HG02981 (cell line): ENCODE data around the gene HHLA2.
A peak's percentile ranks its signal among the peaks of the same experiment; 100 is the strongest.

Experiments used
- ATAC-seq: cut with Tn5 transposase; IDR thresholded peaks from one replicate; pipeline ENCODE4 v1.9.1; 2021; ENCODE audit warnings: mild to moderate bottlenecking, moderate library complexity; ENCODE audit not compliant: unreplicated experiment

HHLA2 gene

DNA sequence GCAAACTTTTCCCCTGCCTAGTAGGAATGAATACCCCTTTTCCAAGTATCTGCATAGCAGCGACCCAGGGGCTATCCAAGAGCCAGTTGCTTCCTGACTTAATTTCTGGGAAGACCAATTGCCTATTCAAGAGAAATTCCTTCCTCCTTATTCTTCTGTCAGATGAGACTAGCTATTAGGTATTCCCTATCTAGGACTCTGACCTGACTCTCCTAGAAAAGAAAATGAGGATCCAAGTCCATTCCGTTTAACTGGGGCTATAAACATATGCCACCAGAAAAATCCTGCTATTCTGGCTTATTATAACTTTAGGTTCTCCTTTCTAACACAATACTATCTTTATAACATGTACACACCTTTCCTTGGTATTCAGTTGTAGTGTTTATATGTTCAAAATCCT, 1.7 kb downstream of the HHLA2 start:
- ATAC-seq, result no peak

DNA sequence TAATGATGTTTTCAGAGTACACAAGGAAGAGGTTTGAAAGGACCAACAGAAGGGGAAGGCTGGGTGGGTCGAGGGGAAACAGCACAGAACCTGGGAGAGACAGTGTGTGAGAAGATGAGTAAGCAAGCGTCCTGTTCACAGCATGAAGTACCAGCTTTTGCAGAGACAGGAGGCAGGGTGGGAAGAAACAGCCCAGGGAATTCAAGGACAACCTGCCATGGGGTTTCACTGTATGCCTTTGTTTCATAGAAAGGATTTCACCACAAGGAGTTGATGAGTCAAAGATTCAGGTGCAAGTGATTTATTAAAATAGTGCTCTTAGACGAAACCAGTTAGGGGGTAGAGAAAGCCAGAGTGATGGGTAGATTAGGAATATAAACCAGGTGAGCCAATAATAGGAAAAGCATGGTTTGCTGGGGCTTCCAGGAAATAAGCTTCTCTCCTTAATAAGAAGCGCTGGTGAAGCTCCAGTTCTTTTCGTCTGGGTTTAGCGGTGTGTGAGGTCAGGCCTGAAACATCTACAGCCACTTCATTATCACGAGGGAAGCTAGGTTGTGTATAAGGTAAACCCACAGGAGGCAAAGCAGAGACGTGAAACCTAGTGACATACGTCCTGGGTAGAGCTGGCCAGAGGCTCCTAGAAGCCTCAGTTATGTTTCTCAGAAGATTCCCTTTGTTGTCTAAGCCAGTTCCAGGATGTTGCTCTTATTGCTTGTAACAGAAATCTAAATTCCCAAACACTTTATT, 3.9 kb downstream of the HHLA2 start:
- no peak for ATAC-seq

- peak; percentile 59 for ATAC-seq
Observed at GRCh38 chr3:108301695-108302404, 5.5 kb downstream of the HHLA2 start.

GRCh38 chr3:108302570-108302969, 6.2 kb downstream of the HHLA2 start:
- no peak for ATAC-seq

- no peak for ATAC-seq
Observed at GRCh38 chr3:108305484-108306172, 9.3 kb downstream of the HHLA2 start.

- no peak for ATAC-seq
Observed at GRCh38 chr3:108311797-108312196, 15.4 kb downstream of the HHLA2 start.

DNA sequence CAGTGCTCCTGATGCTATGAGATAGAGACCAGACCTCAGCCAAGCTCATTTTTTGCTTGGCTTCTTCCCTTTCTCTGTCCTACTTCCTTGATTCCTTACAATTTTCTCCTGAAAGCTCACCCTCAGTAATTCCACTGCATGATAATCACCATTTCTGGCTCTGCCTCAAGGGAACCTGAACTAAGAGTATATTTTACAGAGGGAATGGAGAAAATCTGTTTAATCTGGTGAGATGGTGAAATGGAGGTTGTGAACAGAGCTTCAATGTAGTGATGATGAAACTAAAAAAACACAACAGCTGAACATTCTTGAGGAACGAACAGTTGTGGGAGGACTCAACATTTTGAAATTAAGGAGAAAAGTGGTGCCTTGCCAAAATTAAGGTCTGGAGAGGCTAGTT, 16.3 kb downstream of the HHLA2 start:
- ATAC-seq, result no peak

DNA sequence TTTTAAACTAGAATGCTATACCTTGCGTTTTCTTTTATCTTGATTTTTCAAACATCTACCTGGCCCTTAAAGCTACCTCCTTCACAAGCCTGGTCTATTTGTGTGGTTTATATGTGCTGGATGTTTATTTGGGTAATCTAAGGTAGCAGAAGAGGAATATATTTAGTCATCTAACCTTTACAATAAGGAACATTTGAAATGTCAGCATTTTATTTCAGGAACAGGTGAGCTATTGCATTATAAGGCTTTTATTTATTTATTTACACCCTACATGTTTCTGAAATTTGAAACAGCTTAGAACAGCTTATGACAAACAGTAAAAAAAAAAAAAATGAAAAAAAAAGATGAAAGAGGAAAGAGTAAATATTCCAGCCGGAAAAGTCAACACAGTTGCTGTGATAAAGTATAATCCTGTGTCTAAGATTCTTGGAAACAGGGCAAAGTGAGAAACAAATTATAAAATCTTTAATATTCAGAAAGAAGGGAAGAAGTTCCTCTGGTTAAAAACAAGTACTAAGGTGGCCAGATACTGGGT, 19.5 kb downstream of the HHLA2 start:
- ATAC-seq, result no peak

DNA sequence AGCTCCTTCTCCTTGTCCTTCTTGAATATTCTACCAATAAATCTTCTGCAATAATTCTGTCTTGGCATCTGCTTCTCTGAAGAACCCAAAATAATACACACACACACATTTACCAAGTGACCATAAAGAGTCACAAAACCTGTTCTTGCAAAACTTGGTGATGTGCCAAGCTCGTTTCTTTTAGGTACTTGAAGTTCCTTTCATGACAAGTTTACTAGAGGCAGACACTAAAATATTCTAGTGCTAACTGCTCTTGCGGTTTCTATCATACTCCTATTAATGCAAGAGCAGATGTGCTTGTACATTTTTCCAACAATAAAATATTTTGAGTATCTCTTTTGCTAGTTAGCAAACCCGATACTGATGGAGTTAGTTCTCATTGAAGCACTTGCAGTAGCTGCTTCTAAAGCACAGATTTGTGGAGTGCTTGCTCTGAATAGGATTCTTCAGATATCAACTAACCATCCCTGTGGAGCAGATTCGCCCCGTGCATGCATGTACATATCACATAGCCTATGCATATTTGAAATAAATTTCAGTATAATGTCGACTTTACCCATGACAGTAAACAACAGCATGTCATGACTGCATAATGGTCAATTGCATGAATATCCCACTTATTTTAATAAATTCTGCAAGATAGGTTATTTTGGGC, 23.2 kb downstream of the HHLA2 start:
- ATAC-seq, result no peak

DNA sequence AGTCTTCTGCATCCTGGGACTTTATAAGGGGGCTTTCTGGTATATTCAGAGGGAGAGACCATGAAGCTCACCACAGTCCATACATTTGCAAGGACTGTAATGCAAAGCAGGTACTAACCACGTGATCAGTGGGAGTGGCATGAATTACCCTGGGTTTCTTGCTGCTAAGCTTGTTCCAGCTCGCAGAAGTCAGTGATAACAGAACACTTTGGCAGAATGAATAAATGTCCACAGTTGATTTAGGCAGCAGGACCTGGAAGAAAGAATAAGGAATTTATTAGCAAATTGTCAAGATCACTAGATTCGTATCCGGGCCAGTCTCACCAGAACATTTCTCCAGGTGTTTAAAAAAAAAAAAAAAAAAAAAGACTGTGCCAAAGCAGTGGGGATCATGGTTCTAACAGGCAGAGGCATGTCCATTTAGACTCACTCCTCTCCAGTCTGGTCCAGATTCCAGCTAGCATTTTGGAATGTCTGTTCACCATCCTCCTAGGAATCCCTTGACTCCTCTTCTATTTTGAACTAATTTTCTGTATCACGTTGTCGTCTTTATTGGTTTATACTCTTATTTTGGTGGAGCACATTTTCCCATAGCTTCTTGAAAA, 24.5 kb downstream of the HHLA2 start:
- ATAC-seq, result no peak

GRCh38 chr3:108322352-108322751, 26.0 kb downstream of the HHLA2 start:
- no peak for ATAC-seq

DNA sequence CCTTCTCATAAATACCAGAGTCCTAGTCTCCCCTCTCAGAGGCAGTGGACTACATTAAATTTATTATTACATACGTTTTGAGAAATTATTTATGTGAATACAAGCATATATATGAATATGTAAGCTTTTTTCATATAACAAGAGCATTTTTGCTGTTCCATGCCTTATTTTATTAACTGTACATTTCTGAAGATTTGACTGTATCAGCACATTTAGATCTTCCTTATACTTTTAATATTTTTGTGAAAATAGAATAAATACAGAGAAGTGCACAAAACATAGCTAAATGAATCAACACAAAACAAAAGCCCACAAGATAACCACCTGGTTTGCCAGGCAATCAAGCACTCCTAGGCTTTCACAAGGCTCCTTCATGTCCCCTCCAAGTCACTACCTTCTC, 27.8 kb downstream of the HHLA2 start:
- no peak for ATAC-seq

DNA sequence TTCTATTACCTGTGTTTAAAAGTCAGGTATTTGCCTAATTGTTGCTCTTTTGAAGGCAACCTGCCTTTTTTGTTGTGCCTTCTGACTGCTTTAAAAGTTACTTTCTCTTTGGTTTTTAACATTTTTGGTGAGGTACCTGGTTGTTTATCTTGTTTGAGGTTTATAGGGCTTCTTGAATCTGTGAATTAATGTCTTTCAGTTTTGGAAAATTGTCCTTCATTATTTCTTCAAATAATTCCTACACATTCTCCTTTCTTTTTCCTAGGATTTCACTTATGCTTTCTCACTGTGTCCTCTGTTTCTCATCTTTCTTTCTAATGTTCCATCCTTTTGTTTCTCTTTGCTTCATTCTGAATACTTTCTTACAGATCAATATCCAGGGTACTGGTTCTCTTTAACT, 30.8 kb downstream of the HHLA2 start:
- no peak for ATAC-seq

GRCh38 chr3:108328821-108329486, 32.6 kb downstream of the HHLA2 start:
- ATAC-seq, result no peak

GRCh38 chr3:108329508-108329907, 33.2 kb downstream of the HHLA2 start:
- ATAC-seq, result no peak

GRCh38 chr3:108329947-108330346, 33.6 kb downstream of the HHLA2 start:
- no peak for ATAC-seq

- ATAC-seq, result no peak
Observed at GRCh38 chr3:108331792-108332191, 35.4 kb downstream of the HHLA2 start.

DNA sequence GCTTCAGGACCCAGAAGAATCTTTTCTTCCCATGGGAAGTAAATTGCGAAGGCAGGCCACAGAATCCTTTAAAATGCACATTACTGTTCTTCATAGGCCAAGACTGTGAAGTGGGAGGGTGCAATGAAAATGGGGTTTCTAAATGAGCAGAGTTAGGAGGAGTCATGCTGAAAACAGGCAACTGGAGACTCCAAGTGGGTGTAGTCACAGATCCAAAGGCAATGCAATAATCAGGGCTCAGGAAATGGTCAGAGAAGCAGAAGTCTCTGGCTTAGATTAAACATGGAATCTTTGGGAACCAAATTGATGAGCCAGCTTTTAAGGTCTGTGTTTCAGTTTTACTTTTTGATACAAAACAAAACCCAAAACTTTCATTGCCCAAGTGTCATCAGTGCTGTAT, 37.6 kb downstream of the HHLA2 start:
- no peak for ATAC-seq

DNA sequence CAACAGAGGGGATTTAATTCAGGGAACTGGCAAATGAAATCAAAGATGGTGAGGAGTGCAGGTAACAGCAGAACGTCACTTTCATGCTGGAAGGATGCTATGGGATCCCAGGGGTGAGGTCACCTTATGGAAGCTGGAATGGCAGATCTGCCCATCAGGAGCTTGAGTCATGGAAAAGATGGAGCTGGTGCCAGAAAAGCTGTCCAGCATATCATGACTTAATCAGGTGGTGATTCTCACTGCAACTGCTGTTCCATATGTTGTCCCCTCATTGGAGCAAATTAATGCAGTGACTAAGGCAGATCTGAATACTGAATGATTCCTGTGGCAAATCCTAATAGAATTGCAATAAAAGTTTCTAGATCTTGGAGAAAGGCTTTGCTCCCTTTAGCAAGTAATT, 38.4 kb downstream of the HHLA2 start:
- no peak for ATAC-seq

DNA sequence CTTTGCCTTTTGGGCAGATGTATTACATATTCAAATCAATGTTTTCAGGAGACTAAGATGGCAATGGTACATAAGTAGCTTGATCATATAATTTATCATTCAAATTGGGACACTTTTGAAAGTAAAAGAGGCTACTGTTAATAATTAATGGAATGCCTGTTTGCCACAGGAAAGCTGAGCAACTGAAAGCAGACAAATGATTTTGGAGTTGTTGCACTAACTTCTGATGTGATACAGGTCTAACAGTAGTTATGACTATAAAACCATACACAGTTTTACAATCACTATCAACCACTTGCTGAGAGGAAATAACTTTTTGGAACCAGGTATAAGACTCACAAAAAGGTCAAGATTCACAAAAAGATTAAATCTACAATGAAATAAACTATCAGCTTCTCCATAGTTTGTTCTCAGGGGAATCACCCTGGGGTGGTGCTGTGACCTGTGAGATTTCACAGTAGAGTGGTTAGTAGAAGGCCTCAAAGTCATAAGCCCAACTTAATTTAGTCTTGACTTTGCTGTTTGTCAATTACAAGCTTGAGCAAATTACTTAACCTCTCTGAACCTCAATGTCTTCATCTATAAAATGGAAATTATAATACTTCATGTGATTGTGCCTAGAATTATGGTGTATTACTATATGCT, 42.7 kb downstream of the HHLA2 start:
- ATAC-seq, result peak; percentile 46
